ENCODE measurements around the gene M6PR.
"Not testable (repeated sequence)": the region's sequence is repeated elsewhere in the genome, so short reads cannot be mapped to it uniquely, and the experiment has no call there.

M6PR gene

DNA sequence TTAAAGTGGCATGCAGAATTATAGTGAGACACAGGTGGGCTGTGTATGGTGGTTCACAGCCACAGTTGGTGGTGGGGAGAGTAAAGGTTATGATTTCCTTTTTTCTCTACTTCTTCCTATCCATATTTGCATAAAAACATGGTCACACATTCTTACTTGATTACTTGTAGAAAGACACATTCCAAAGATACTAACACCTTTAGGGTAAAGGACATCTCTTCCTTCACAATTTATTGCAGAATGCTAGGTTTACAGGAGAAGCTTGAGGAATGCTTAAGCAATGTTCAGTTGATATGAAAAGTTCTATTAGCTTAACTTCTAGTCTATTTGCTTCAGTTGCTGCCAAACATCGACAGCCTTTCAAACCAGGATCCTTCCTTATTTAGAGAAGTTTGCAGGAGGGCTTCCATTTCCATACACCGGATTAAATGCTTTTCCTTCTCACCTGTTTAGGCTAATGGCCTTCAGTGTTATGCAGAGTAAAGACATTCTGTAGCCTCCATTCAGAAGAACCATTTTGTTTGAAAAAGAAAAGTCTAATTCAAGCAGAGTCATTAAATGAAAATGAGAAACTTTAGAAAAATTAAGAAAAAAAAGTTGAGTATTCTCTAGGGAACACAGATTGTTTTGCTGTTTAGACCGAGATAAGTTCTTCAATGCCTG is 37.7 kb downstream of the M6PR start:
- no peak for DNase-seq

DNA sequence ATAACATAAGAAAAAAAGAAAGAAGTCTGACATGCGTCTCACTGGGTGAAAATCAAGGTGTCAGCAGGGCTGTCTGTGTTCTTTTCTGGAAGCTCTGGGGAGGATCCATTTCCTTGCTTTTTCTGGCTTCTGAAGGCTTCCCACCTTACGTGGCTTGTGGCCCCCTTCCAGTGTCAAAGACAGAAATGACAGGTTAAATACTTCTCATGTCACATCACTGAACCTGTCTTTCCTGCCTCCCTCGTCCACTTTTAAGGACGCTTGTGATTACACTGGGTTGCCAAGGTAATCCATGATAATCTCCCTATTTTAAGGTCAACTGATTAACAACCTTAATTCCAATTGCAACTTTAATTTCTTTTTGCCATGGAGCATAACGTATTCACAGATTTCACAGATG is 39.7 kb downstream of the M6PR start:
- no peak for DNase-seq

DNA sequence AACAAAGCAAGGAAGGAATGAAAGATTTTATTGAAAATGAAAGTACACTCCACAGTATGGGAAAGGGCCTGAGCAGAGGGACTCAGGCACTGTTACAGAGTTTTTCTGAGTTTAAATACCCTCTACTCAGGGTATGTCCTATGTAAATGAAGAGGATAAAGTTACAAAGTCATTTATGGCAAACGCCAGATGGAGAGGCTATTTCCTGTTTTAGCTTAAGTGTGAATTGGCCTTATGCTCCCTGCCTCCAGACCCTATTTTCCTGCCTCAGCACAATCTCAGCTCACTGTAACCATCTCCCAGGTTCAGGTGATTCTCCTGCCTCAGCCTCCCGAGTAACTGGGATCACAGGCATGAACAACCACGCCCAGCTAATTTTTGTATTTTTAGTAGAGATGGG is 41.9 kb downstream of the M6PR start:
- no peak for DNase-seq

DNA sequence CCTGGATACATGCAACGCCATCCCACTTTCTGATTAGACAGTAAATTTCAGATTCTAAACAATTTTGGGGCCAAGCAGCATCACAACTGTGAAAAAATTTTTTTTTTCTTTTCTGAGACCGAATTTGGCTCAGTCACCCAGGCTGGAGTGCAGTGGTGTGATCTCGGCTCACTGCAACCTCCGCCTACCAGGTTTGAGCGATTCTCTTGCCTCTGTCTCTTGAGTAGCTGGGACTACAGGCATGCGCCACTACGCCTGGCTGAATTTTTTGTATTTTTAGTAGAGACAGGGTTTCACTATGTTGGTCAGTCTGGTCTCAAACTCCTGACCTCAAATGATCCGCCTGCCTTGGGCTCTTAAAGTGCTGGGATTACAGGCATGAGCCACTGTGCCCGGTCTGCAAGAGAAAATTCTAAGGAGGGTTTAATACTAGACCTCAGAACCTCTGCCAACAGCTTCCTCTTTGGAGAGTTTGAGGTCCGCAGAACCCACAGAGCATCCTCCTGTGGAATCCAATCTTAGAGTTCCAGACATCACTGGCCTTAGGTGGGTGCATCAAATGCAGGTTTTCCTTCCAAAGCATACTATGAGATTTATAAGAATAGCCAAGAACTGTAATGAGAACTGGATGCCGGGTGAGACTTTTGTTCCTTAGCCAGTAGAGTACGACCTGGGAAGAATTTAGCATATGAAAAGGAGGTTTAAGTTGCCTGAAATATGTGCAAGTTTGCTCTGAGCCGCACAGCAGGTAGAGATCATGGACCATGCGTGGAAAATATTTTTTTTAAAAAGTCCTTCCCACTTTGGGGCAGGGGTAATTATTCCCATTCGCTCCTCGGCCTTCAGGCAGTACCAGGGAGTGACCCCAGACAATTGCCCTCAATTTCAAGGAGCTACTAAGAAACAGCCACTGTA is 42.9 kb downstream of the M6PR start:
- DNase-seq = no peak

DNA sequence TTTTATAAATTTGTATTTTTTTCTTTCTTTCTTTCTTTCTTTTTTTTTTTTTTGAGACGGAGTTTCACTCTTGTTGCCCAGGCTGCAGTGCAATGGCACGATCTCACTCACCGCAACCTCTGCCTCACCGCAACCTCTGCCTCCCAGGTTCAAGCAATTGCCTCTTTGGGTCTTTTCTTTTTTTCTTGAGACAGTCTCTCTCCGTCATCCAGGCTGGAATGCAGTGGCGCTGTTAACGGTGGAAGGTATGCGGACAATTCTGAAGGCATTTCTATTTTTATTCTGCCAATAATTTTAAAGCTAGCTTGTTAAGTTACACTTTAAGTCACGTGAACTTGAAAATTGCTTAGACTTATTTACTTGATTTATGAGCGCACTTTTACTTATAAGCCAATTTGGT is 43.9 kb downstream of the M6PR start:
- no peak for DNase-seq

DNA sequence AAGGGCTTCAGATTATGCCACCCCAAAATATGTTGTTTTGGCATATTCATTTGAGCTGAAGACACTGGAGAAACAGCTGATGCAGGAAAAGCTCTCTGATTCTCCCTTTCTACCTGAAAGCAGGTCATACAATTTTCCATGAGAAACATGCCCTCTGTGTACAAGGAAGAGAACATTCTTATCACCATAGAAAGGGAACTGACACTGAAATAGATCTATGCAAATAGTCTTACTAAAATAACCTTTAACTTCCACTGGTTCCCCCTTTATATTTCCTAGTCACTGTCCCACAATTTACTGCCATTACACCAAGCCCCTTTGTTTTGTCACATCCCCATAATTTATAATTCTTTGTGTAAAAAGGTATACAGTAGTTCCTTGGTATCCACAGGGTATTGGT is 44.8 kb downstream of the M6PR start:
- no peak for DNase-seq

DNA sequence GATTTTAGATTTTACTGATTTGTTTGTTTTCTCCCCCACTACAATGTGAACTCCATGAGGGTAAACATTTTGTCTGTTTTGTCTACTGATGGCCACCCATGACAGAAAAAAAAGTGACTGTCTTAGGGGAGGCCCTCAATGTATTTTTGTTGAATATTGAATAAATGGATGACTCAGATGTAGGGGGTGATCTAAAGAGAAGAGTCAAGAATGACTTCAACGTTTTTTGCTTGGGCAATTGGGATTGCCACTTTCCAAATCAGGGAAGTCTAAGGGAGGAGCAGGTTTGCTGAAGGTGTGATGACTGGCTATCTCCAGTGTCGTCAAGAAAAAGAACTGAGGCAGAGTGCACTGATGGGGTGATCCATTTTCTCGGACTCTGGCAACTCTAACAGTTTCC is 45.8 kb downstream of the M6PR start:
- no peak for DNase-seq

DNA sequence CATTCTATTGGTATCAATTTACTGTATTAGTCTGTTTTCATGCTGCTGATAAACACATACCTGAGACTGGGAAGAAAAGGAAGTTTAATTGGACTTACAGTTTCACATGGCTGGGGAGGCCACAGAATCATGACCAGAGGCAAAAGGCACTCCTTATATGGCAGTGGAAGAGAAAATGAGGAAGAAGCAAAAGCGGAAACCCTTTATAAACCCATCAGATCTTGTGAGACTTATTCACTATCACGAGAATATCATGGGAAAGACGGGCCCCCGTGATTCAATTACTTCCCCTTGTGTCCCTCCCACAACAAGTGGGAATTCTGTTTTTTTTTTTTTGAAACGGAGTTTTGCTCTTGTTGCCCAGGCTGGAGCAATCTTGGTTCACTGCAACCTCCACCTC is 46.7 kb downstream of the M6PR start:
- DNase-seq = not testable (repeated sequence)

DNA sequence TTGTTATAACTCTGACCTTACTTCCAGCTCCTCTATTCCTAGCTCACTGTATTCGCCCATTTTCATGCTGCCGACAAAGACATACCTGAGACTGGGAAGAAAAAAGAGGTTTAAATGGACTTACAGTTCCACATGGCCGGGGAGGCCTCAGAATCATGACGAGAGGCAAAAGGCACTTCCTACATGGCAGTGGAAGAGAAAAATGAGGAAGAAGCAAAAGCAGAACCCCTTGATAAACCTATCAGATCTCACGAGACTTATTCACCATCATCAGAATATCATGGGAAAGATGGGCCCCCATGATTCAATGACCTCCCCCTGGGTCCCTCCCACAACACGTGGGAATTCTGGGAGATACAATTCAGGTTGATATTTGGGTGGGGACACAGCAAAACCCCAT is 49.6 kb downstream of the M6PR start:
- DNase-seq = no peak

DNA sequence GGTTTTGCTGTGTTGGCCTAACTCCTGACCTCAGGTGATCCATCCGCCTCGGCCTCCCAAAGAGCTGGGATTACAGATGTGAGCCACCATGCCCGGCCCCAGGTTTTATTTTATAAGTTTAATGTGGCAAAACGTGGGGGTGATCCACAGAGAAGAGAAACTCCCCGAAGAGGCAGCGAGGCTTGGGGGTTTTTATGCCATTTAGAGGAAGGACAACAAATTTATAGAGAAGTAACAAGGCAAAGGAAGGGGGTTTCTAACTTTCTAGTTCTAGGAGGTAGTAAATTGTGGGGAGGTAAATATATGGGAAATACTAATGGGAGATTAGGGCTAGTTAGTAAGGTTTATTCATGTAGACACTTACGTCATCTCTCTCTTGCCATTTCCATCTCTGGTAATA is 52.4 kb downstream of the M6PR start:
- no peak for DNase-seq

DNA sequence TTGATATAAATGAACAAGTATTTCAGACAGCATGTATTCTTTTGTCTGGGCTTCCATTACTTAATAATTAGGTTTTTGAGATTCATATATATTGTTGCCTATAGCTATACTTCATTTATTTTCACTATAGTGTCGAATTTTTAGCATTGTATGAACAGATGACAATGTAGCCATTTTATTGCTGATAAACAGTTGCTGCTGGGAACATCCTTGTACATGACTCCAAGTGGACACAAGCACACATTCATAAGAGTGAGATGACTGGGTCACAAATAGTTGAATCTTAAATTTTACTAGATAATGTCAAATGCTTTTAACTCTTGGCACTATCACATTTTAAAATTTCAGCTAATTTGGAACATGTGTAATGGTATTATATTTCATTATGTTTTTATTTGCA is 54.5 kb downstream of the M6PR start:
- no peak for DNase-seq

DNA sequence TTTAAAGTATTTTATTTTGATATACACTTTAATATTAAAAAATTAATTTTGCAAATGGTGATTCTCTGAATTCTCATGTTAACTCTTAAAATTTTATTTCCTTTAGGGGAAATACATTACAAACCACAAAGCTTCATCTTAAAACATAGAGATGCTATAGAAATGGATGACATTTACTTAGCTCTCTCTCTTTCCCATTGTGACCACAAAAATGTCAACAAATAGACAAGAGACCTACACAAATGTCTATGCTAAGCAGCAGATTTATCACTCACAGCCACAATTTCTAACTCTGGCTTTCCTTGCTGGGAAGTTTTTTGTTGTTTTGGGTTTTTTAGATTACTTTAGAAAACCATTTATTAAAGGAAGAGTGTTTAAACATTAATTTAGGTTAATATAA is 55.1 kb downstream of the M6PR start:
- DNase-seq = no peak

DNA sequence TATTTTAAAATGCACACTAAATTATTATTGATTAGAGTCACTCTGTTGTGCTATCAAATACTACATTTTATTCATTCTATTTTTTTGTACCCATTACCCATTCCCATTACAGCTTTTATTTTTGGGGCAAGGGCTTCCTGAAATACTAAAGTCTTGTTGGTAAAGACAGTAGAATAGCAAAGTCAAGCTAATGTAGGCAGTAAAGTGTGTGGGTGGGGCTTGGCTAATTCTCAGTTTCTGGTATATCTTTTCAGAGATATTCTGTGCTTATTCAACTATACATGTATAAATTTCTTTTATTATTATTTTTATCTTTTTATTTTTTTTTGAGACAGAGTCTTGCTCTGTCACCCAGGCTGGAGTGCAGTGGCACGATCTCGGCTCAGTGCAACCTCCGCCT is 57.5 kb downstream of the M6PR start:
- DNase-seq = no peak
